HG03460 (cell line): ENCODE results near the gene ITPR3.

Experiments used
- ATAC-seq: cut with Tn5 transposase; IDR thresholded peaks from one replicate; pipeline ENCODE4 v1.9.1; 2021; ENCODE audit not compliant: unreplicated experiment

The ITPR3 gene

DNA sequence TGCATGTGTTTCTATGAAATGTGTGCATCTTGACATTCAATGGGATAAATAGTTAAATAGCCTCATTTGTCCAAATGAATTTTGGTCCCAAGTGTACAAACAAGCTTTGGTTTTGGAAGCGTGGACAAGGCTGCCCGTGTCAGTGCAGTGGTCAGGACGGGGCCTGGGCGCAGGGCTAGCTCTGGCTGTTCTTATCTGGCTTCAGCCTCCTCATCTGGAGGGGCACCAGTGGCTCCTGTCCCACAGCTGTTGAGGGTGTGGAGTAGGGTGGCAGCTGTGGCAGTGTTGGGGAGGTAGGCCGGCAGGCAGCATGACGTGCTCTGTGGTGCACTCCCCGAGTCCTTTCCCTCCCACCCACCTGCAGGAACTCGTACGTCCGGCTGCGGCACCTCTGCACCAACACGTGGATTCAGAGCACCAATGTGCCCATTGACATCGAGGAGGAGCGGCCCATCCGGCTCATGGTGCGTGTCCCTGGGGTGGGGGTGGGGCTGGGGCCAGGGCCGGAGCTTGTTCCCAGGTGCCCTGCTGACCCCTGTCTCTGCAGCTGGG is 43.5 kb downstream of the ITPR3 start:
- no peak for ATAC-seq

DNA sequence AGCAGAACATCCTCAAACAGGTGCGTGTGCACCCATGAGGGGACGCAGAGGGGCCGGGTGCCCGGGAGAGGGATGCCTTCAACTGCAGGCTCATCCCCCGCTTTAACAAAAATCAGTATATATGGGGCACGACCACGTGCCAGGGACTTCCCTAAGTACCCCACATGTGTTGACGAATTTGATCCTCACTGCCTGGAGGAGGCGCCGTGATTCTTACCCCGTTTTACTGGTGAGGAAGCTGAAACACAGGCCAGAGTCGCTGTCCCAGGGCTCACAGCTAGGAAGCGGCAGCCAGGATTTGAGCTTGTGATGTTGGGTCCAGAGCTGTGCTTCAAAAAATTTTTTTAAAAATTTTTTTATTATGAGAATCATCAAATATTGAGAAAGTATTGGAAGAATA is 44.8 kb downstream of the ITPR3 start:
- no peak for ATAC-seq

DNA sequence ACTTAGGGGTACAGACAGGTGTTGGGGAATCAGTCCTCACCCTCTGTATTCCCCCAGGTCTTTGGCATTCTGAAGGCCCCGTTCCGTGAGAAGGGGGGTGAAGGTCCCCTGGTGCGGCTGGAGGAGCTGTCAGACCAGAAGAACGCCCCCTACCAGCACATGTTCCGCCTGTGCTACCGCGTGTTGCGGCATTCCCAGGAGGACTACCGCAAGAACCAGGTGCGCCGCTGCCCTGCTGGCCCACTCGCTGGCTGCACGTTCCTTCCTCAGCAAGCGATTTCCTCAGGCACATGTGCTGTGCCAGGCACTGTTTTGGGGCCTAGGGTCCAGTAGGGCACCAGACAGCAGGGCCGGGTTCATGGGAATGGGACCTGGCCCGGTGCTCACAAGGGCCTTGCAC is 46.0 kb downstream of the ITPR3 start:
- no peak for ATAC-seq

GRCh38 chr6:33667776-33668175 is 46.7 kb downstream of the ITPR3 start:
- no peak for ATAC-seq

DNA sequence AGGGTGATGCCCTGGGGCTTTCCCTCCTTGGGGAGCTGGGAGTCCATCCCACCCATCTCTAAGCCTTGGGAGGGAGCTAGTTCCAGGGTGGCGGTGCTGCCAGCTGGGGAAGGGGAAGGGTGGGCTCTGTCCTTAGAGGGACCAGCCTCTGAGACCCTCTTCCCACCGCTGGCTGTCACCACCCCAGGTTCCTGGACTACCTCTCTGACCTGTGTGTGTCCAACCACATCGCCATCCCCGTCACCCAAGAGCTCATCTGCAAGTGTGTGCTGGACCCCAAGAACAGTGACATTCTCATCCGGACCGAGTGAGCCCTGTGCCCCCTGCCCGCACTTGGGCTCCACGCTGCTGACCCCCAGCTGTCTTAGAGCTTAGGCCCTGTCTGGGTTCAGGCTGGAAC is 47.2 kb downstream of the ITPR3 start:
- ATAC-seq = no peak

- no peak for ATAC-seq
Observed at GRCh38 chr6:33668914-33669313, 47.8 kb downstream of the ITPR3 start.

- no peak for ATAC-seq
Observed at GRCh38 chr6:33670086-33670660, 49.1 kb downstream of the ITPR3 start.

DNA sequence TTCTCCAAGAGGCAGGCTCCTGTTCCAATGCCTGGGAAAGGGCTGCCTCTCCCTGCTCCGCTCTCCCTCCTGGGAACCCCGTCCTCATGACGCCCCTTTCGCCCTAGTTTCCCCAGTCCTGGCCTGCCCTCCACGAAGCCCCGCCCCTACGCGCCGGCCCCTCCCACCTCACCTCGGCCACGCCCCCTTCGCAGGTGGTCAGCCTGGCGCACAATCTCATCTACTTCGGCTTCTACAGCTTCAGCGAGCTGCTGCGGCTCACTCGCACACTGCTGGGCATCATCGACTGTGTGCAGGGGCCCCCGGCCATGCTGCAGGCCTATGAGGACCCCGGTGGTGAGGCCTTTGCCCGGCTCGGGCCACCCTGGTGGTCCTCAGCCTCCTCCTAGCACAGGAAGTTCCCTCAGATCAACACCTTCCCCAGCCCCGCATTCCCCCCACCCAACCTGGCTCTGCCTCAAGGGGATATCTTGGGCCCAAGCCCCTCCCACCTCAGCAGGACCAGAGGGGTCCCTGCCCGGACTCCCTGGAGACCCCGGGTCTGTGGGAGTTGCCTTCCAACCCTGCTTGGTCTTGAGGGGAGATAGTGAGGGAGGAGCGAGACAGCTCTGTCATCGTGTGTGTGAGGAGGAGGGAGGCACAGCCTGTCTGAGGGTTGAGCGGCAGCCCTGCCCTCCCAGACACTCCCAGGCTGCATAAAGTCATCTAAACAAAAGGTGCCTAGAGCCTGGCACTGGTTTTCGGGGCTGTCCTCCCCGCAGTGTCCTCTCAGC is 50.0 kb downstream of the ITPR3 start:
- no peak for ATAC-seq

DNA sequence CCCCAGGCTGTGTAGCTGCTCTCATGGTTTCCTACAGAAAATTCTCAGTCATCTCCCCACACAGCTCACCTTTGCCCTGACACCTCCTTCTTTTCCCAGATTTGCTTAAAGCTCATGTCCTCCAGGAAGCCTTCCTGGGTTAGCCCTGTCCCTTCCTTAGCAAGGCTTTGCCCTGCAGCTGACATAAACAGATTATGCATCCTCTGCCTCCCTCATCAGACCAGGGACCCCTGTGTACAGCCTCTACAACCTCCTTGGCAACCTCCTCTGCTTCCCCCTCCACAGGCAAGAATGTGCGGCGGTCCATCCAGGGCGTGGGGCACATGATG is 50.6 kb downstream of the ITPR3 start:
- no peak for ATAC-seq

- no peak for ATAC-seq
Observed at GRCh38 chr6:33672808-33673207, 51.7 kb downstream of the ITPR3 start.

- no peak for ATAC-seq
Observed at GRCh38 chr6:33673851-33674250, 52.7 kb downstream of the ITPR3 start.

DNA sequence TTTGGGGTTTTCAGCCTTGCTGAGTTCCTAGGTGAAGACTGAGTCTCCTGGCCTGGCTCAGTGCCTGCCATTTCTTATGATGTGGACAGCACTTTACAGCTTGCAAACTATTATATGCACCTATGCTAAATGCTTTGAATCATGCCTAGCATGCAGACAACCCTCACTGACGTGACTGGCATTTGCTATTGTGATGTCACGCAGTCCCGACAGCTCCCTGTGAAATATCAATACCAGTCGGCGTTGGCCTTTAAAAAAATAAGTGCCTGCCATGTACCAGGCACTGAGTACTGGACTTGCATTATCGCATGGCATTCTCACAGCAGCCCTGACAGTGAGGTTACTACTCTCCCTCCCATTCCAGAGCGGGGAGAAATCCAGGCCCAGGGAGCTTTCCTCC is 54.8 kb downstream of the ITPR3 start:
- no peak for ATAC-seq

DNA sequence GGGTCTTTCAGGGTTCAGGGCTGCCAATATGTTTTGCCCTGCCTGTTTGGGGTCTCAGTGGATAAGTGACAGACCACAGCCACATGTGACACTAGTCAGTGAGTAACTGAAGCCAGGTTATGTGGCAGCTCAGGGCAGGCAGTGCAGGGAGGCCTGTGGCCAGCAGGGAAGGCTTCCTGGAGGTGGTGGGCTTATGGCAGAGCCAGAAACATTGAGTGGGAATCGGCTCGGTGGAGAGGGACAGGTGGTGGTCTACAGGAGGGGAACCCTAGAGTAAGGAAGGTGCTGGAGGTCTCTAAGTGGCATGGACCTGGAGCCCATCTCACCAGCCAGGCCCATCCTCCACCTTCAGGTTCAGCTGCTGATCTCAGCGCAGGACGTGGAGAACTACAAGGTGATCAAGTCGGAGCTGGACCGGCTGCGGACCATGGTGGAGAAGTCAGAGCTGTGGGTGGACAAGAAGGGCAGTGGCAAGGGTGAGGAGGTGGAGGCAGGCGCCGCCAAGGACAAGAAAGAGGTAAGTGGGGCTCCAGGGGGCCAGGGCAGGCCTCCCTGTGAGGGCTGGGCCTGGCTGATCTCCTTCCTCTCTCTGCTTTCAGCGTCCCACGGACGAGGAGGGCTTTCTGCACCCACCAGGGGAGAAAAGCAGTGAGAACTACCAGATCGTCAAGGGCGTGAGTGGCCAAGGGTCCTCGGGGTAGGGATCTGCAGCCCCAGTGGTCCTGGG is 55.5 kb downstream of the ITPR3 start:
- ATAC-seq = no peak

DNA sequence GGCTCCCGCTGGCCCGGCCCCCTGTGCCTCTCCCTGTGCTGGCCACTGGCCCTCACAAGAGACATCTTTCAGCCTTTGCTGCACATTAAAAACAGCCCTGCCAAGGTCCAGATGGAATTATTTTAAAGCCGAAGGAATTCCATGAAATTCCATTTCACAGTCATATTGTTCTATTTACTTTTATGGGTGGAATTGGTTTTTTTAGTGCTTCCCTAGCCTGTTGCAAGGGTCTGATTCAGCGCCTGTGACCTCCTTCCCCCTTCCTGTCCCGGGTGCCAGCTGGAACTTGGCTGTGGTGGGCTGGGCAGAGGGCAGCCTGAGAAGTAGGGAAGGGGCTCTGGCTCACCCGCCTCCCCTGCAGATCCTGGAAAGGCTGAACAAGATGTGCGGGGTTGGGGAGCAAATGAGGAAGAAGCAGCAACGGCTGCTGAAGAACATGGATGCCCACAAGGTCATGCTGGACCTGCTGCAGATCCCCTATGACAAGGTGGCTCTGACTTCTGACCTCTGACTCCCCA is 56.1 kb downstream of the ITPR3 start:
- no peak for ATAC-seq

DNA sequence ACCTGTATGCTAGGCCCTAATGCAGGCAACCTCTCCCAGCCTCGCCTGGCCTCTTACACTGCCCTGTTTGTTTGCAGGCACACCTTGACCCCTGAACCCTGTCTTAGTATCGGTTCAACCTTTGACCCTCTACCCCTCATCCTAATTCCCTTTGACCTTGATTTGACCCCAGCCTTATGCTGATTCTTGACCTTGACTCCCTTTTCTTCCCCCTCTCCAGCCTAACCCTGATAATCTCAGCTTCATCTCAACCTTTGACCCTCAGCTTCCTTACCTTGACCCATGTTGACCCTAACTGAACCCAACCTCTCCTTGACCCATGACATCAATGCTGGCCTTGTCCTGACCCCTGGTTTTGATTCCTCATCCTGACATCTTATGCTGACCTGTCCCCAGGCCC is 56.6 kb downstream of the ITPR3 start:
- ATAC-seq = no peak

GRCh38 chr6:33678233-33678931 is 57.3 kb downstream of the ITPR3 start:
- no peak for ATAC-seq

GRCh38 chr6:33678932-33679490 is 57.9 kb downstream of the ITPR3 start:
- ATAC-seq = no peak

DNA sequence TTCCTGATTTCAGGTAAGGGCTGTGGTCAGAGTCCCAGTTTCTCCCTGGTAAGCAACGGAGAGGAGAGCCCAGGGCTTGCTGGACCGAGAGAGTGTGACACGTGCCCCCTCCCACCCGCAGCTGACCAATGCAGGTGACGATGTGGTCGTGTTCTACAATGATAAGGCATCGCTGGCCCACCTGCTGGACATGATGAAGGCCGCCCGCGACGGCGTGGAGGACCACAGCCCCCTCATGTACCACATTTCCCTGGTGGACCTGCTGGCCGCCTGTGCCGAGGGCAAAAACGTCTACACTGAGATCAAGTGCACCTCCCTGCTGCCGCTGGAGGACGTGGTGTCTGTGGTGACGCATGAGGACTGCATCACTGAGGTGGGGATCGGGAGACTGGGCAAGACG is 58.6 kb downstream of the ITPR3 start:
- ATAC-seq = no peak

- no peak for ATAC-seq
Observed at GRCh38 chr6:33682341-33682740, 61.2 kb downstream of the ITPR3 start.

DNA sequence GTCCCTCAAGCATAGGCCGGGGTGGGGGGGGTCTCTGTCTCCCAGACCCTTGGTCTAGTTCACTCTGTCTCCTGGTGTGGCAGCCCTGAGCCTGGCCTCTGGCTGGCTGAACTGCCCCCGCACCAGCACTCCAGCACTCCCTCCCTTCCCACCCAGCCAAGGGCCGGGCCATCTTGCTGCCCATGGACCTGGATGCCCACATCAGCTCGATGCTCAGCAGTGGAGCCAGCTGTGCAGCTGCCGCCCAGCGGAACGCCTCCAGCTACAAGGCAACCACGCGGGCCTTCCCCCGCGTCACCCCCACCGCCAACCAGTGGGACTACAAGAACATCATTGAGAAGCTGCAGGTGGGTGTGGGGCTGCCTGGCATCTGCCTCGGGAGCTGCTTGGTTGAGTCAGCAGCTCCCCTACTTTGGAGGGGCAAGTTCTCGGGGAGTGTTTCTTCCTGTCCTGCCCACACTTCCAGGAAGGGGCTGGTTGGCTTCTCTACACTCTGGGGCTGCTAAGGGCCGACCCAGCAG is 62.0 kb downstream of the ITPR3 start:
- no peak for ATAC-seq
